ENCODE data around the gene SCAMP2. TPM values are rescaled to one million over a fixed set of nuclear protein-coding genes. Genes with fewer than 3 reads are reported as not detected.
A peak's percentile ranks its signal among the peaks of the same experiment; 100 is the strongest.

The SCAMP2 gene
- total RNA-seq, 1 experiment from 2014 or later: 20.8 TPM

DNA sequence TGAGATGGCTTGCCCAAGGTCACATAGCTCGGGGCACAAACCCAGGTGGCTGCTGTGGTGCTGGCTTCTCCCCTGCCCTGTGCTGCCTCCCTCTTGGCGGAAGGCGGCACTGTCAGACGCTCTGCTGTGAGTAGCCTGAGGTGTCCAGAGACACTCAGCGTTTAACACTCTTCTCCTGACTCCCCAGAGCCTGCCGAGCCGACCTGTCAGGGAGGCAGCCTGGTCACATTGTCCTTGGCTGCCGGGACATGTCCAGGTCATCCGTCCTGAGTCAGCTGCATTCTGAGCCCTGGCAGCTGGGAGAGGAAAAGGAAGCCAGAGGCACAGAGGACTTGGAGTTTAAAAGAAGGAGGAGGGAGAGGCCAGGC, 55.8 kb downstream of the SCAMP2 start:
- Histone ChIP-seq H3K36me3 (replicated peaks; ENCODE audit: control insufficient read depth, insufficient read depth, low read length) (no peaks in the 10 kb centered on the region), H3K27me3 (ENCODE audit: control insufficient read depth, insufficient read depth, low read length) (no peaks in the 10 kb centered on the region), H3K4me3 (ENCODE audit: insufficient read depth, low read depth, low read length) (no peak overlapping the region)
- peak; percentile 76 for DNase-seq

DNA sequence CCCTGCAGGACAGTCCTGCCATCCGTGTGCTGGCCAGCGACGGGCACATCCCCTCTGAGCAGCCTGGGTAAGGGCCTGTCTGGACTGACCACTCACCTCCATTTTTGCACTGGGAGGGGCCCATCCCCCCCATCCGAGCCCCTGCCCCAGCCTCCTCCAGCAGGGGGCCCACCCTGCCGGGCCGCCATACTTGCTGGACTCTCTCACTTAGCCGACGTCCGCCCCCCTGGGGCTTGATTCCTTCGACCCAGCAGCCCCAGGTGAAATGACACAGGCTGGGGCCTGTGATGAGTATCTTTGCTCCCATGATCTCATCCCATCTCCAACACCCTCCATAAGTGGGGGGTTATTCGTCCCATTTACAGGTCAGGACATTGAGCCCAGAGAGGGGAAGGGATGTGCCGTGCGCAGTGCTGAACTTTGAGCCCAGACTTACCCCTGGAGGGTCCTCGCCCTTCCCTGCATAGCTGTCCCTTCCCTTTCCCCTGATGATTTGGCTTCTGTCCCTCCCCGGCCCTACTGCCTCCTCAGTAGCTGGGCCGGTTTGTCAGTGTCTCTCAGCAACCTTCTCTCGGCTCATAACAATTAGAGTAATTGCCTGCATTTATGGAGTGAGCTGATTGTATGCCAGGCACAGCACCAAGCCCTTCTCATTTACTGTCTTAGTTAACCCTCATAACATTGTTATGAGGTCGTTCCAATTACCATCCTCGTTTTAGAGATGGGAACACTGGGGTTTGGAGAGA, 56.4 kb downstream of the SCAMP2 start:
- peak; percentile 79 for DNase-seq
- H3K27me3 ChIP-seq (ENCODE audit: control insufficient read depth, insufficient read depth, low read length): no peaks in the 10 kb centered on the region

DNA sequence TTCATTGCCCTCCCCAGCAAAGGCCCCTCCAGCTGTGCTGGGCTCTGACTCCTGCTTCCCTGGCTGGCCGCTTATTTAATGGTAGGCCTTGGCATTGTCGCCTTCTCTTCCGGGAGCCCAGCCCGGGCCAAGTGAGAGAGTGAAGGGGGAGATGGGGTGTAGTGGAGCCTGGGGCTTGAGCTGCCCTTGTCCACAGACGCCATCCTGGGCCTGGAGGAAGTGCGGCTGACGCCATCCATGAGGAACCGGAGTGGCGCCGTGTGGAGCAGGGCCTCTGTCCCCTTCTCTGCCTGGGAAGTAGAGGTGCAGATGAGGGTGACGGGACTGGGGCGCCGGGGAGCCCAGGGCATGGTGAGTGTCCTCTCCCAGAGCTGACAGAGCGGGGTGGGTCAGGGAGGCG, 57.2 kb downstream of the SCAMP2 start:
- Histone ChIP-seq H3K36me3 (replicated peaks; ENCODE audit: control insufficient read depth, insufficient read depth, low read length) (no peaks in the 10 kb centered on the region), H3K27me3 (ENCODE audit: control insufficient read depth, insufficient read depth, low read length) (no peaks in the 10 kb centered on the region), H3K4me3 (ENCODE audit: insufficient read depth, low read depth, low read length) (no peak overlapping the region)
- no peak for DNase-seq

More for the DNA sequence above, 56.4 kb downstream of the SCAMP2 start:
- H3K36me3 ChIP-seq (replicated peaks; ENCODE audit: control insufficient read depth, insufficient read depth, low read length): no peaks in the 10 kb centered on the region
- H3K4me3 ChIP-seq (ENCODE audit: insufficient read depth, low read depth, low read length): no peak overlapping the region

DNA sequence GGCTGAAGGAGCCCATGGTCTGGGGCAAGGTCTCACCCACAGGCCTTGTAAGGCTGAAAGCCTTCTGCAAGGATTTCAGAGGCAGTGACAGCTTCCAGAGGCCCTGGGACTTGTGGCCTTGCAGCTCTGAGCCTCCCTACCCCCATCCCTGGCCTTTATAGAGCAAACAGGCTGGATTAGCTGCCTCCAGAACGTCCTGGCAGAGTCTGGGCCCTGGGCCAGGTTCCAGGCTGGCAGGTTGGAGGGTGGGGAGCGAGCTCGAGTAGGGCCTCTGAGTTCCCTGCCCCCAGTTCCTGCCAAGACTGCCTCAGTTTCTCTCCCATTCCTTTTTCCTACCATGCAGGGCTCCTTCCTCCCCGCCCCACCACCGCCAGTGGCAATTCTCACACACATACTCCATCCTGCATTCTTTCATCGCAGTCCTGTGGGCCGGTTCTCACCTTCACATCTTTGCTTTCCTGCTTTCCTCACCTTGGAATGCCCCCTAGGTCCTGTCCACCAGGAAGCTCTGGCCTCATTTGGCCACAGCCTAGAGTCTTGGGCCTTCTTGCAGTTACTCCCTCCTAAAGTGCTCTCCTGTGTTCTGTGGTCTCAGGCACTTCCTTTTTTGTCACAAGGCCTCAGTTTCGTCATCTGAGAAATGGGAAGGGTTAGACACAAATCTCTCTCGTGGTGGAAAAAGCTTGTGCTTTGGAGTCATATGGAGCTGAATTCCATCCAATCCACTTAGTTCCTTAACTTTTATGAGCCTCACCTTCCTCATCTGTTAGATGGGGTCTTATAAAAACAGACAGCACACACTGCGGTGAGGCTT, 57.8 kb downstream of the SCAMP2 start:
- Histone ChIP-seq H3K4me3 (ENCODE audit: insufficient read depth, low read depth, low read length) (no peak overlapping the region), H3K36me3 (replicated peaks; ENCODE audit: control insufficient read depth, insufficient read depth, low read length) (no peaks in the 10 kb centered on the region), H3K27me3 (ENCODE audit: control insufficient read depth, insufficient read depth, low read length) (no peaks in the 10 kb centered on the region)
- DNase-seq: no peak

DNA sequence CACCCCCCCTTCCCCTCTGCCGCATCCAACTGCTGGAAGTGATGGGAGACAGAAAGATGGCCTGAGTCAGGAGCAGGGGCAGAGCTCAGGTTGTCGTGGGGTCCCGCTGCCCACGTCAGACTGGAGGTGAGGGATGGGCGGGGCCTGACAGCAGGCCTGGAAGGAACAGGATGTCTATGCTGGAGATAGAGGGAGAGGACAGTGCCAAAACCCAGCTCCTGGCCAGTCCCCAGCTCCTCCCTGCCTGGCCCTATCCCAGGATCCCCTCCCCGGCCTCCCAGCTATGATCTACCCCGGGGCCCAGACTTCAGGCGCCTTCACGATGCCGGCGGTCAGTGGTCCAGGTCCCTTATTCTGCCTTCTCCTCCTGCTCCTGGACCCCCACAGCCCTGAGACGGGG, 60.6 kb downstream of the SCAMP2 start, which contains the start of gene LMAN1L:
Gene LMAN1L (plus strand): TSS at position 303 of the 400 bp plus-strand sequence. CDS start 20 bp downstream, at position 323.
- H3K36me3 ChIP-seq (replicated peaks; ENCODE audit: control insufficient read depth, insufficient read depth, low read length): no peaks in the 10 kb centered on the region
- H3K27me3 ChIP-seq (ENCODE audit: control insufficient read depth, insufficient read depth, low read length): no peaks in the 10 kb centered on the region
- no peak for DNase-seq
- H3K4me3 ChIP-seq (ENCODE audit: insufficient read depth, low read depth, low read length): no peak within 1 kb of the TSS

DNA sequence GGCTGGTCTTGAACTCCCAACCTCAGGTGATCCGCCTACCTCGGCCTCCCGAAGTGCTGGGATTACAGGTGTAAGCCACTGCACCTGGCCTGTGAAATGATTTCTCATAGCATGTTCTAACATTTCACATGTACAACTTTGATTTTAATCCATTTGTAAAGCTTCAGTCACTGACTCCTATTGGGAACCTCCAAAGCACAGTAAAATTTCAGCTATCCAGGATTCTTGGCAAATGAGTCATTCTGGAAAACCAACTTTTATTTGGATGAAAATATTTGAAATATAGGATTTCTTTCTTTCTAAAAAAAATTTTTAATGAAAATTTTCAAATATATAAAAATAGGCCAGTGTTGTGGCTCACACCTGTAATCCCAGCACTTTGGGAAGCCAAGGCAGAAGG, 63.2 kb downstream of the SCAMP2 start:
- Histone ChIP-seq H3K36me3 (replicated peaks; ENCODE audit: control insufficient read depth, insufficient read depth, low read length) (no peaks in the 10 kb centered on the region), H3K4me3 (ENCODE audit: insufficient read depth, low read depth, low read length) (no peak overlapping the region), H3K27me3 (ENCODE audit: control insufficient read depth, insufficient read depth, low read length) (no peaks in the 10 kb centered on the region)
- DNase-seq: no peak

DNA sequence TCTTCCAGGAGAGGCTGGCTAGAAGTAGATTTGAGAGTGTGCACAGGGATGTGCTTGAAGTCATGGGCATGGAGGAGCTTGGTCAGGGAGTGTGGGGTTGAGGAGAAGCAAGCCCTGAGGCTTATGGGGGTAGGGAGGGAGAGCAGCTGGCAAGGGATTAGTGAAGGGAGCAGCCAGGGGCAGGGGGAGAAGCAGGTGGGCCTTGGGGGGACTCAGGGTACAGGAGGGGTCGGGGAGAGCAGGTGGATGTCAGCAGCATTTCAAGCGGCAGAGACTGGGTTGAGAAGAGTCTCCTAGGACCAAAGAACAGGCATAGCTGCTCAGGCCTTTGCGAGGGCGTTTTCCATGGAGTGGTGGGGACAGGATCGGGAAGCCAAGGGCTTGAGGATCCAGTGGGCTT, 63.9 kb downstream of the SCAMP2 start:
- H3K36me3 ChIP-seq (replicated peaks; ENCODE audit: control insufficient read depth, insufficient read depth, low read length): no peaks in the 10 kb centered on the region
- DNase-seq: no peak
- H3K4me3 ChIP-seq (ENCODE audit: insufficient read depth, low read depth, low read length): no peak overlapping the region
- no peaks in the 10 kb centered on the region for H3K27me3 ChIP-seq (ENCODE audit: control insufficient read depth, insufficient read depth, low read length)

DNA sequence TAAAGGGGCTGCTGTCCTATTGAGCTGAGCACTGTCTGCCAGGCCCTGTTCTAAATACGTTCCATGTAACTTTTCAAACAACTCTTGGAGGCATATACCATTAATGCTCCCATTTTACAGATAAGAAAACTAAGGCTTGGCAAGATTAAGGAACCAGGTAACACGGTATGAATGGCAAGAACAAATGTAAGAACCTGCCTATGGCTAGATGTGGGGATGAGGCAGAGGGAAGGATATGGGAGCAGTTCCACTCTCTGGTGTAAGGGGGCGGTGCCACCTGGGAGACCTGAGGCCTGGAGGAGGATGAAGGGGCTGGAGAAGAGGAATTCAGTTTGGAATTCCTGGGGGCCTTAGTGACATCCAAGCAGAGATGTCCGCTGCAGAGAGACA, 64.3 kb downstream of the SCAMP2 start:
- no peaks in the 10 kb centered on the region for H3K27me3 ChIP-seq (ENCODE audit: control insufficient read depth, insufficient read depth, low read length)
- H3K36me3 ChIP-seq (replicated peaks; ENCODE audit: control insufficient read depth, insufficient read depth, low read length): peaks cover under 1% of the 10 kb centered on the region; the same call in 1 of the 2 replicates
- peak; percentile 88 for DNase-seq
- H3K4me3 ChIP-seq (ENCODE audit: insufficient read depth, low read depth, low read length): no peak overlapping the region

DNA sequence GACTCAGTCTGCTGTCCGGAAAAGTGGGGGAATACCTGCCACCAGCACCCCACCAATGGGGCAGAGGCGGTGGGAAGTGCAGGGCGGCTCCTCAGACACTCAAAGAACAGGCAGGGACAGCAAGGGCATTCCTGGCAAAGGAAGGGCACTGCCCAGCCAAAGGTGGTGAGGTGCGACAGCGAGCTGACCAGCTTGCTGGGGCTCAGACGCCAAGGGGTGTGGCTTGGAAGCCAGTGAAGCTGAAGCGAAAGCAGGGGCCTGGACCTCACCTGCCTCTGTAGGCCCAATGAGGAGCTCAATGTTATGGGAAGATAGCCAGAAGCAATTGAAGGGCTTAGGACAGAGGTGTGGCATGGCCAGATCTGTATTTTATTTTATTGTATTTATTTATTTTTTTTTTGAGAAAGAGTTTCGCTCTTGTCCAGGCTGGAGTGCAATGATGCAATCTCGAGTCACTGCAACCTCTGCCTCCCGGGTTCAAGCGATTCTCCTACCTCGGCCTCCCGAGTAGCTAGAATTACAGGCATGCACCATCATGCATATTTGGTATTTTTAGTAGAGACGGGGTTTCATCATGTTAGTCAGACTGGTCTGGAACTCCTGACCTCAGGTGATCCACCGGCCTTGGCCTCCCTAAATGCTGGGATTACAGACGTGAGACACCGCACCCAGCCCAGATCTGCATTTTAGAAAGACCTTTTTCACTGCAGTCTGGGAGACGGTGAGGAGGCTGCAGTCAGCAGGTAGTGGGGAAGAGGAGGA, 64.9 kb downstream of the SCAMP2 start:
- Histone ChIP-seq H3K27me3 (ENCODE audit: control insufficient read depth, insufficient read depth, low read length) (no peaks in the 10 kb centered on the region), H3K4me3 (ENCODE audit: insufficient read depth, low read depth, low read length) (no peak overlapping the region), H3K36me3 (replicated peaks; ENCODE audit: control insufficient read depth, insufficient read depth, low read length) (peaks cover 2% of the 10 kb centered on the region; the same call in 1 of the 2 replicates)
- DNase-seq: no peak

DNA sequence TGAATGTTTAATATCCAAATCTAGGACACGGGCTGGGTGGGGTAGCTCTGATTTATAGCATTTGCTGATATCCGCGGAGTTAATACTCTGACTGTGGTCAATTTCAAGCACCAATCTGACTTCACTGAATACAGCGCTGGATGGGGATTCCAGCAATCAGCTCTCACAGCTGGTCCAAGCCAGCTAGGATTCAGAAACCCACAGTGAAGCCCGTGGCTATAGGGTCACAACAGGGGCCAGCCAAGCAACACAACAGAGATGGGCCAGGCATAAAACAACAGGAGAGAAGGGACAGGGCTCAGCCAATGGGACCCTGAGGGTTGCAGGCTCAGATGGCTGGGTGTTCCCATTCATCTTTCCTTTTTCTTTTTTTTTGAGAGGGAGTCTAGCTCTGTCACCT, 65.9 kb downstream of the SCAMP2 start:
- peaks cover 2% of the 10 kb centered on the region for H3K36me3 ChIP-seq (replicated peaks; ENCODE audit: control insufficient read depth, insufficient read depth, low read length)
- no peaks in the 10 kb centered on the region for H3K27me3 ChIP-seq (ENCODE audit: control insufficient read depth, insufficient read depth, low read length)

DNA sequence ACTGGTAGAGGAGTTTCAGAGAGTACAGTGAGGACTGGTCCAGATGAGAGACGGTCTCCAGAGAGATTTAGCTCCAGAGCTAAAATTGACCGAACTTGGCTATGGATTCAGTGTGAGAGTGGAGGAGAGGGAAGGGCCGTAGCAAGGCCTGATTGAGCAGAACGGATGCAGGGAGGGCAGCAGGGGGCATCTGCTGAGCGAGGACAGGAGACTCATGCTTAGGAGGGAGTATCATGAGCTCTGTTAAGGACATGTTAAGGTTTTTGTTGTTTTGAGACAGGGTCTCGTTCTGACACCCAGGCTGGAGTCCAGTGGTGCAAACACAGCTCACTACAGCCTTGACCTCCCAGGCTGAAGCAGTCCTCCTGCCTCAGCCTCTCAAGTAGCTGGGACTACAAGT, 68.2 kb downstream of the SCAMP2 start:
- no peaks in the 10 kb centered on the region for H3K27me3 ChIP-seq (ENCODE audit: control insufficient read depth, insufficient read depth, low read length)
- peaks cover 10% of the 10 kb centered on the region for H3K36me3 ChIP-seq (replicated peaks; ENCODE audit: control insufficient read depth, insufficient read depth, low read length)
- DNase-seq: no peak
- no peak overlapping the region for H3K4me3 ChIP-seq (ENCODE audit: insufficient read depth, low read depth, low read length)

More for the DNA sequence above, 65.9 kb downstream of the SCAMP2 start:
- no peak for DNase-seq
- H3K4me3 ChIP-seq (ENCODE audit: insufficient read depth, low read depth, low read length): no peak overlapping the region

DNA sequence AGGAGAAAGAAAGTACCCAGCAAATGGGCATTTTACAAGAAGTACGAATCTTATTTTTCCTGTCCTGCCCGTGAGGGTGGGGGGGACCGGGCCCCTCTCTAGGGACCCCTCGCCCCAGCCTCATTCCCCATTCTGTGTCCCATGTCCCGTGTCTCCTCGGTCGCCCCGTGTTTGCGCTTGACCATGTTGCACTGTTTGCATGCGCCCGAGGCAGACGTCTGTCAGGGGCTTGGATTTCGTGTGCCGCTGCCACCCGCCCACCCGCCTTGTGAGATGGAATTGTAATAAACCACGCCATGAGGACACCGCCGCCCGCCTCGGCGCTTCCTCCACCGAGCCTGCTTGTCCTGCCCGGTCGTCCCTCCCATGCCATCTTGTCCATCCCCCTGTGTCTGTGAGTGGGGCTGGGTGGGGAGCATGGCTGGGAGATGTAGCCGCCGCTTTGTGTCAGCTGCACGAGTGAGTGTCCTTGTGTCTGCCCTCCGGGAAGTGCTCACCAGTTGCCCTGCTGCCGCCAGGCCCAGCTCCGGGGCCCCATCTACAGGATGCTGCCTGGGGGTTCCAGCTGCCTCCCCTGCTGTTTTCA, 70.2 kb downstream of the SCAMP2 start:
- DNase-seq: no peak
- H3K27me3 ChIP-seq (ENCODE audit: control insufficient read depth, insufficient read depth, low read length): no peaks in the 10 kb centered on the region
- no peak overlapping the region for H3K4me3 ChIP-seq (ENCODE audit: insufficient read depth, low read depth, low read length)
- H3K36me3 ChIP-seq (replicated peaks; ENCODE audit: control insufficient read depth, insufficient read depth, low read length): peaks cover 15% of the 10 kb centered on the region

DNA sequence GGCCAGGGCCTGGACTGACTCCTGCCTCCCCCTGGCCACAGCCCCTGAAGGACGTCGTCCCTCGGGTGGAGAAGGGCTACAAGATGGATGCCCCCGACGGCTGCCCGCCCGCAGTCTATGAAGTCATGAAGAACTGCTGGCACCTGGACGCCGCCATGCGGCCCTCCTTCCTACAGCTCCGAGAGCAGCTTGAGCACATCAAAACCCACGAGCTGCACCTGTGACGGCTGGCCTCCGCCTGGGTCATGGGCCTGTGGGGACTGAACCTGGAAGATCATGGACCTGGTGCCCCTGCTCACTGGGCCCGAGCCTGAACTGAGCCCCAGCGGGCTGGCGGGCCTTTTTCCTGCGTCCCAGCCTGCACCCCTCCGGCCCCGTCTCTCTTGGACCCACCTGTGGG, 70.9 kb downstream of the SCAMP2 start:
- no peak for DNase-seq
- Histone ChIP-seq H3K27me3 (ENCODE audit: control insufficient read depth, insufficient read depth, low read length) (no peaks in the 10 kb centered on the region), H3K4me3 (ENCODE audit: insufficient read depth, low read depth, low read length) (no peak overlapping the region), H3K36me3 (replicated peaks; ENCODE audit: control insufficient read depth, insufficient read depth, low read length) (peaks cover 15% of the 10 kb centered on the region)

DNA sequence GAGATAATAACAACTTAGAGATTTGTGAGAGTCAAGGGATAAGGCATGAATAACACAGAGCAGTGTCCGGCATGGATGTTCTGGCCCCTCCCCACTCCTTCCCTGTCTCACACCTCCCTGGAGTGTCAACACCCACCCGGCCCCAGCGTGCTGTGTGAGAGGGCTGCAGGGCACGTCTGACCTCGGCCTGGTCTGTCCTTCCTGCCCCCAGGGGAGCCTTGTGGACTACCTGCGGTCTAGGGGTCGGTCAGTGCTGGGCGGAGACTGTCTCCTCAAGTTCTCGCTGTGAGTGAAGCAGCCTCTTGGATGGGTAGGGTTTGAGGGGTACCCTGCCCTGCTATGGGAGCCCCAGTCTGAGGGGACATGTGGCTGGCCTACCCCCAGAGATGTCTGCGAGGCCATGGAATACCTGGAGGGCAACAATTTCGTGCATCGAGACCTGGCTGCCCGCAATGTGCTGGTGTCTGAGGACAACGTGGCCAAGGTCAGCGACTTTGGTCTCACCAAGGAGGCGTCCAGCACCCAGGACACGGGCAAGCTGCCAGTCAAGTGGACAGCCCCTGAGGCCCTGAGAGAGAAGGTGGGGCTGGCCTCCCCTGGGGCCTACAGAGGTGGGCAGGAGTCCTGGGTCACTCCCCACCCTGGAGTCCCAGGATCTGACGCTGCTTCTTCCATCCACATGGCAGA, 71.7 kb downstream of the SCAMP2 start:
- Histone ChIP-seq H3K36me3 (replicated peaks; ENCODE audit: control insufficient read depth, insufficient read depth, low read length) (peaks cover 15% of the 10 kb centered on the region), H3K27me3 (ENCODE audit: control insufficient read depth, insufficient read depth, low read length) (no peaks in the 10 kb centered on the region), H3K4me3 (ENCODE audit: insufficient read depth, low read depth, low read length) (no peak overlapping the region)
- no peak for DNase-seq
